HG03280 (cell line): ENCODE results near the gene ATAD3A.
A peak's percentile ranks its signal among the peaks of the same experiment; 100 is the strongest.
"Not testable (repeated sequence)": the region's sequence is repeated elsewhere in the genome, so short reads cannot be mapped to it uniquely, and the experiment has no call there.

Experiments
- ATAC-seq: cut with Tn5 transposase; IDR thresholded peaks from one replicate; pipeline ENCODE4 v1.9.1; 2021; ENCODE audit warnings: mild to moderate bottlenecking, moderate library complexity; ENCODE audit not compliant: unreplicated experiment

ATAD3A gene

GRCh38 chr1:1489231-1489630, 22.7 kb upstream of the ATAD3A start:
- ATAC-seq = no peak

- ATAC-seq = no peak
Observed at GRCh38 chr1:1489861-1490260, 22.1 kb upstream of the ATAD3A start.

- no peak for ATAC-seq
Observed at GRCh38 chr1:1490633-1491230, 21.2 kb upstream of the ATAD3A start.

DNA sequence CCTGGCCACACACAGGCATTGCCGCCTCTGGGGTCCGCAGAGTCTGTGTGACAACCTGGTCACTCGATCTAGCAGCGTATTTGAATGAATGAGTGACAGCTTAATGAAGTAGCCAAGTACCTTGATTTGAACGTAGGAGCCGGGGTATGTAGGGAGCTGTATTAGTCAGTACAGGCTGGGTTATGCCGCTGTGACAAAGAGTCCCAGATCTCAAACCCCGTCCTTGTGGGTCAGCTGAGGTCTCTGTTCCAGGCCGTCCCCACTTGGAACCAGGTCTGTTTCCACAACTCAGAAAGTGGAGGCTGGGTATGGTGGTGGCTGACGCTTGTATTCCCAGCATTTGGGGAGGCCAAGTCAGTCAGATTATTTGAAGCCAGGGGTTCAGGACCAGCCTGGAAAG, 20.4 kb upstream of the ATAD3A start:
- ATAC-seq = no peak

- ATAC-seq = not testable (repeated sequence)
Observed at GRCh38 chr1:1494311-1494710, 17.7 kb upstream of the ATAD3A start.

GRCh38 chr1:1495461-1495975, 16.4 kb upstream of the ATAD3A start:
- not testable (repeated sequence) for ATAC-seq

DNA sequence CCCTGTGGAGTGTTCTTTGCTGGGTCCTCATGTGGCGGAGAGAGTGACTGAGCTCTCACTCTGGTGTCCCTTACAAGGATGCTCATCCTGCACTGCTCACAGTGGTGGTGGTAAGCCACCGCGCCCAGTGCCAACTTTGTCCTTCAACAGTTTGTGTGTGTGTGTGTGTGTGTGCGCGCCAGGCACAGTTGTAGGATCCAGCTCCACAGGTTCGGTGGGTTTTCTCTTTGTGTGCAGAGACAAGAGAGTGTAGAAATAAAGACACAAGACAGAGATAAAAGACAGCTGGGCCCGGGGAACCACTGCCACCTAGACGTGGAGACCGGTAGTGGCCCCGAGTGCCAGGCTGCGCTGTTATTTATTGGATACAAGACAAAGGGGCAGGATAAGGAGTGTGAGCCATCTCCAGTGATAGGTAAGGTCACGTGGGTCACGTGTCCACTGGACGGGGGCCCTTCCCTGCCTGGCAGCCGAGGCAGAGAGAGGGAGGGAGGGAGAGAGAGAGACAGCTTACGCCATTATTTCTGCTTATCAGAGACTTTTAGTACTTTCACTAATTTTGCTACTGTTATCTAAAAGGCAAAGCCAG, 7.1 kb upstream of the ATAD3A start:
- not testable (repeated sequence) for ATAC-seq

DNA sequence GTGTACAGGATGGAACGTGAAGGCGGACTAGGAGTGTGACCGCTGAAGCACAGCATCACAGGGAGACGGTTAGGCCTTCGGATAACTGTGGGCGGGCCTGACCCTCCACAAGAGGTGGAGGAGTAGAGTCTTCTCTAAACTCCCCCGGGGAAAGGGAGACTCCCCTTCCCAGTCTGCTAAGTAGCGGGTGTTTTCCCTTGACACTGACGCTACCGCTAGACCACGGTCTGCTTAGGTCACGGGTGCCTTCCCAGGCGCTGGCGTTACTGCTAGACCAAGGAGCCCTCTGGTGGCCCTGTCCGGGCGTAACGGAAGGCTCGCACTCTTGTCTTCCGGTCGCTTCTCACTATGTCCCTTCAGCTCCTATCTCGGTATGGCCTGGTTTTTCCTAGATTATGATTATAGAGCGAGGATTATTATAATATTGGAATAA, 6.6 kb upstream of the ATAD3A start:
- ATAC-seq = not testable (repeated sequence)

- not testable (repeated sequence) for ATAC-seq
Observed at GRCh38 chr1:1505801-1506200, 6.2 kb upstream of the ATAD3A start.

DNA sequence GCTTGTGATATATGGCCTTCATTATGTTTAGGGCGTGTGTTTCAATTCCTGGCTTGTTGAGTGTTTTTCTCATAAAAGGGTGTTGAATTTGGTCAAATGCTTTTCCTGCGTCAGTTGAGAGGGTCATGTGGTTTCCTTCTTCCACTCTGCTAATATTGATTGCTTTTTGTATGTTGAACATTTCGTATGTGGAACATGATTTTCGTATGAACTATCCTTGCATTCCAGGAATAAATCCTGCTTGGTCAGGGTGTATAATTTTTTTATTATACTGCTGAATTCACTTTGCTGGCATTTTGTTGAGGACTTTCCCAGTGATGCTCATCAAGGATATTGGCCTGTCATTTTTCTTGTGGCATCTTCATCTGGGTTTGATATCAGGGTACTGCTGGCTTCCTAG, 4.7 kb upstream of the ATAD3A start:
- no peak for ATAC-seq

DNA sequence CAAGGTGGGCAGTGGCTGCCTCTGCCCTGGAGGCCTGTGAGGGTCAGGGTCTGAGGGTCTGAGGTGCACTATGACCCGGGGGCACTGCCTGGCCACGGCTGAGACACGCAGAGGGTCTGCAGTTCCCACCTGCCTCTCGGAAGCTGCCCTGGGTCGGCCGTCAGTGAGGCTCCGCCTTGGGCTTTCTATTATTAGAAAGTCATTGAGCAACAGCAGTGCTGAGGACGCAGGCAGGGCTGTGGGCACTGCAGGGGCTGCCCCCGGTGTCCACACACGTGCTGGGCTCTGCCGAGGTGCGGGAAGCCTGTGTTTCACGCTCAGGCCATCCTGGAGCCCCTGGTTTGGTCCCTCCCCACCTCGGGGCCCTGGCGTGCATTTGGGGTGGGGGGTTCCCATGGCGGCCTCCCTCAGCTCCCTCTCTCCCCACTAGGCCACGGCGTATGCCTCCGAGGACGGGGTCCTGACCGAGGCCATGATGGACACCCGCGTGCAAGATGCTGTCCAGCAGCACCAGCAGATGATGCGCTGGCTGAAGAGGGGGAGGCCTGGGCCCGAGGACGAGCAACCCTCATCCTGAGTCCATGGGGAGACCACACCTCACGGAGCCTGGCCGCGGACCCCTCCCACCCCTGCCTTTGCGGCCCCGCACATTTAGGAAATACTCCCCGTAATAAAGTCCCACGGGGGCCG, 3.0 kb upstream of the ATAD3A start:
- not testable (repeated sequence) for ATAC-seq

GRCh38 chr1:1509465-1509850, 2.5 kb upstream of the ATAD3A start:
- ATAC-seq = not testable (repeated sequence)

DNA sequence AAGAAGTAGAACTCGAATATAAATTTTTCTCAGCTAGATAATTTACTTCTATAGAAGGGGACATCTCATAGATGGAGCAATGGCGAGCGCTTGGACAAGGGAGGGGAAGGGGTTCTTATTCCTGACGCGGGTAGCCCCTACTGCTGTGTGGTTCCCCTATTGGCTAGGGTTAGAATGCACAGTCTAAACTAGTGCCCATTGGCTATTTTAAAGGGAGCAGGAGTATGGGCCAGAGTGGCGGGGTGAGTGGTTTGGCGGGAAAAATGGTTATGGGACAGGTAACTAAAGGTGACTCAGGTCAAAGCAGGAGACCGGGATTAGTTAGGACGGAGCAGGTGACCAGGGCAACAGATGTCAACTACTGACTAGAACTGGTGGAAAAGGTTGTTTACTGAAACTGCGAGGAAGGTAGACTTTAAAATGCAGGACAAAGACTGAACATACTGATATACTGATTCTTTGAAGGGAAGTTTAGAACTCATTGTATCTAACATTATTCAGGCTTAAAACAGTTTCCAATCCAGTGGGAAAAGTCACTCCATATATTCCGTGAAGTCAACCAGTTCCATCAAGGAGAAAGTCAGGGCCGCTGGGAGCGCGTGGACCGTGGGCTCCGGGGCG, 940 bp upstream of the ATAD3A start:
- no peak for ATAC-seq

- peak; percentile 18 for ATAC-seq
Observed at GRCh38 chr1:1512425-1512824, 463 bp downstream of the ATAD3A start.

- ATAC-seq = not testable (repeated sequence)
Observed at GRCh38 chr1:1513675-1514074, 1.7 kb downstream of the ATAD3A start.

DNA sequence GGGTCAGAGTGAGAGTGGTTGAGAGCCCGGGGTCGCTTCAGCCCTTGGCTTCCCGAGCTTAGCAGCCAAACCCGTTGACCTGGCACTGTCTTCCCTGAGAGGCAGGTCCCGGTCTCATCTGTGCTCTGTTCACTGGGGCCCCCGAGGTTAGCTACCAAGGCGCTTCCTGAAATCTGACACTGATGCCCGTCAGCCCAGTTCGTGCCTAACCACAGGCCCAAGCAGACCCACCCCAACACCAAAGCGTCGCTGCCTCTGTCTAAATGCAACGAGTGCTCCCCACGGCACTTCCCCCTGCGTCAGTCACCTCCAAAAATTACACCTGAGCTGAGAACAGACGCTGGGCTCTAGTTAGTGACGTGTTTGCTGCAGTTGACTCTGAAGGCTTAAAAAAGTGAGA, 2.4 kb downstream of the ATAD3A start:
- ATAC-seq = not testable (repeated sequence)

GRCh38 chr1:1516923-1517322, 5.0 kb downstream of the ATAD3A start:
- ATAC-seq = not testable (repeated sequence)

- ATAC-seq = no peak
Observed at GRCh38 chr1:1517973-1518620, 6.1 kb downstream of the ATAD3A start.

DNA sequence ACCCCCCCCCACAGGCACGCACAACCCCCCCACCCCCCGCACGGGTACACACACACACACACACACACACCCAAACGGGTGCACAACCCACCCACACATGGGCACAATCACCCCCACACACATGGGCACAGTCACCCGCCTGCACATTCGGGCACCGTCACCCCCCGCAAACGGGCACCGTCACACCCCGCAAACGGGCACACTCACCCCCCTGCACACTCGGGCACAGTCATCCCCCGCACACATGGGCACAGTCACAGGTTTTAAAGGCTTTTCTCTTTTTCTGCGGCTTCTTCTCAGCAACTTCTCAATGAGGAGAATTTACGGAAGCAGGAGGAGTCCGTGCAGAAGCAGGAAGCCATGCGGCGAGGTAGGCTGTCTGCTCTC, 6.7 kb downstream of the ATAD3A start:
- not testable (repeated sequence) for ATAC-seq

DNA sequence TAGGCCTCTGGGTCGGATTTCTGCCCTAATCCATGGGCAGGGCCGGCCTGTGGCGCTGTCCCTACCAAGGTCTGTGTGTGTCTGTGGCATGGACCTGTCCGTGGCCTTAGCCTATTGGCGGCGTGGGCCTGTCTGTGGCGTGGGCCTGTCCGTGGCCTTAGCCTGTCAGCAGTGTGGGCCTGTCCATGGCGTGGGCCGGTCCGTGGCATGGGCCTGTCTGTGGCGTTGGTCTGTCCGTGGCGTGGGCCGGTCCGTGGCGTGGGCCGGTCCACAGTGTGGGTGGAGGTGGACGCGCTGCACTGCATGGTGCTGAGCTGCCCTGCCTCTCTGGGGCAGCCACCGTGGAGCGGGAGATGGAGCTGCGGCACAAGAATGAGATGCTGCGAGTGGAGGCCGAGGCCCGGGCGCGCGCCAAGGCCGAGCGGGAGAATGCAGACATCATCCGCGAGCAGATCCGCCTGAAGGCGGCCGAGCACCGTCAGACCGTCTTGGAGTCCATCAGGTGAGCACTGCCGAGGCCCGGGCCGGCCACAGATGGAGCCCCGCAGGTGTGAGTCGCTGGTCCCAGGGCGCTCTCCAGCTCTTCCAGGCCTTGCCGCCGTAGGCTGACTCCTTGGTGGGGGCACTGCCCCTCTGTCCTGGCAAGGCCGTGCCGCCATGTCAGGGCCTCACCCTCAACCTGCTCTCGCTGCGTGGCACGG, 8.0 kb downstream of the ATAD3A start:
- ATAC-seq = not testable (repeated sequence)
